ENCODE measurements around the gene ROBO1. TPM values are rescaled to one million over a fixed set of nuclear protein-coding genes. Genes with fewer than 3 reads are reported as not detected.

ROBO1 gene
- total RNA-seq, 1 donor from 2014 or later = 3.1 TPM

DNA sequence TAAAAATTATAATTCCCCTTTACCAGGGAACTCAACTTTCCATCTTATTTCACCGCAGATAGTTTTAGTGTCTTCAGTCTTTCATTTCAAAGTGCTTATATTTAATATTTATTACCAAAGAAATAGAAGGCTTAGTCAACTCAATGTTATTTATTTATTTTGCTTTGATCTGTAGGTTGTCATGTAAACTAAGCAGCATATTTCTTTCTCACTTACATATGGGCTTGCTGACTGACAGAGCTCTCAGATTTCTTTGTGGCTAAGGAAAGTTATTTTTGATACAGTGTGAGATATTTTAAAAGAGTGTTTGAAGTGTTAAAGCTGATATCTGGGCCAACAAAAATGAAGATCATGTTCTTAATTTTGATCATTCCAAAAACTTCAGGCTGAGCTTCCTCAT lies 331.4 kb downstream of the ROBO1 start:
- Mint-ChIP-seq H3K27me3 (no peaks in the 10 kb centered on the region), H3K4me1 (no peaks in the 10 kb centered on the region), H3K27ac (no peak overlapping the region), H3K9me3 (peaks cover 3% of the 10 kb centered on the region), H3K4me3 (no peak overlapping the region), H3K36me3 (ENCODE audit: low read depth) (no peaks in the 10 kb centered on the region)
- TF ChIP-seq, protein P1, sequence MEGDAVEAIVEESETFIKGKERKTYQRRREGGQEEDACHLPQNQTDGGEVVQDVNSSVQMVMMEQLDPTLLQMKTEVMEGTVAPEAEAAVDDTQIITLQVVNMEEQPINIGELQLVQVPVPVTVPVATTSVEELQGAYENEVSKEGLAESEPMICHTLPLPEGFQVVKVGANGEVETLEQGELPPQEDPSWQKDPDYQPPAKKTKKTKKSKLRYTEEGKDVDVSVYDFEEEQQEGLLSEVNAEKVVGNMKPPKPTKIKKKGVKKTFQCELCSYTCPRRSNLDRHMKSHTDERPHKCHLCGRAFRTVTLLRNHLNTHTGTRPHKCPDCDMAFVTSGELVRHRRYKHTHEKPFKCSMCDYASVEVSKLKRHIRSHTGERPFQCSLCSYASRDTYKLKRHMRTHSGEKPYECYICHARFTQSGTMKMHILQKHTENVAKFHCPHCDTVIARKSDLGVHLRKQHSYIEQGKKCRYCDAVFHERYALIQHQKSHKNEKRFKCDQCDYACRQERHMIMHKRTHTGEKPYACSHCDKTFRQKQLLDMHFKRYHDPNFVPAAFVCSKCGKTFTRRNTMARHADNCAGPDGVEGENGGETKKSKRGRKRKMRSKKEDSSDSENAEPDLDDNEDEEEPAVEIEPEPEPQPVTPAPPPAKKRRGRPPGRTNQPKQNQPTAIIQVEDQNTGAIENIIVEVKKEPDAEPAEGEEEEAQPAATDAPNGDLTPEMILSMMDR (IDR thresholded peaks at IDR 0.05) = no peak
- POLR2A ChIA-PET = no interaction called here
- DNase-seq = no peak
- intact Hi-C loops (cut with micrococcal nuclease) = no loop called here
- CTCF ChIA-PET = no interaction called here
- ATAC-seq (ENCODE audit: low read depth) = no peak

DNA sequence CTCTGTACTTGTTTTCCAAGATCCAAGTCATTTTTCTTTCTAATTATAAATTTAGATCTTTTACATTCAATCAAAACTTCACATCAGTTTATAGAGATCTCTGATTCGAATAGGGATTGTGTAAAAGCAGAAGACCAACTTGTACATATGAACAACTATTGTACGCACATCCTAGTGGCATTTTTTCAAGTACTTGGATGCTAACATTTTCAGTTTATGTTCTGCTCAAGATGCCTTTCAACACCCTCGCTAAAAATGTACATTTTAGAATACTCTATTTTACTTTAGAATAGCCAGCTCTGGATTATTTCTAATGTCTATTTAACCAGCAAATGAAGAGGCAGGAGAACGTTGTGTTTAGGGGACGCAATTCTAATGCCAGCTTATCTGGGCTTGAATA lies 340.7 kb downstream of the ROBO1 start:
- intact Hi-C loops (cut with micrococcal nuclease) = no loop called here
- POLR2A ChIA-PET = no interaction called here

DNA sequence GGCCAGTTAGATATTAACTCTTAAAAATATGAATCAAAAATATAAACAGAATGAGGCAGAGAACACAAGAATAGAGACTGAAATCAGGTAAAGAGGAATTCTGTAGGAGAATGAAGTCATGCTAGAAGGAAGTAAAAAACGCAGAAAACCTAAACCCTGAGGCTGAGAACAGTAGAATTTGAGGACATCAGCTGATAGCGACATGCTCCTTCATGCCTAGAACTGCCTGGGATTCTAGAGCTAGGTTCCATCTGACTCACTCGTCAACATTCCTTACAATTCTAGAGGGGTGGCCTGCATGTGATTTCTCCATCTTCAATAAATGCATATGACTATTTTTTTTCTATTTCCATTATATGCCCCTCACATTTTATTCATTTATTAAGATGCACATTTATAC lies 343.0 kb downstream of the ROBO1 start:
- Mint-ChIP-seq H3K4me1 (no peaks in the 10 kb centered on the region), H3K27me3 (no peaks in the 10 kb centered on the region), H3K4me3 (no peak overlapping the region), H3K9me3 (peaks cover 4% of the 10 kb centered on the region), H3K36me3 (ENCODE audit: low read depth) (no peaks in the 10 kb centered on the region), H3K27ac (no peak overlapping the region)
- ChIA-PET POLR2A (no interaction called here), CTCF (no interaction called here)
- no peak for DNase-seq
- intact Hi-C loops (cut with micrococcal nuclease) = no loop called here
- TF ChIP-seq, protein P1 (IDR thresholded peaks at IDR 0.05) = no peak
- no peak for ATAC-seq (ENCODE audit: low read depth)

More for the DNA sequence above, 340.7 kb downstream of the ROBO1 start:
- H3K4me1 Mint-ChIP-seq = no peaks in the 10 kb centered on the region
- no peak for ATAC-seq (ENCODE audit: low read depth)
- H3K36me3 Mint-ChIP-seq (ENCODE audit: low read depth) = no peaks in the 10 kb centered on the region
- H3K27me3 Mint-ChIP-seq = no peaks in the 10 kb centered on the region
- no peak for DNase-seq
- CTCF ChIA-PET = no interaction called here
- peaks cover 4% of the 10 kb centered on the region for H3K9me3 Mint-ChIP-seq
- no peak overlapping the region for H3K27ac Mint-ChIP-seq
- TF ChIP-seq, protein P1 (IDR thresholded peaks at IDR 0.05) = no peak
- no peak overlapping the region for H3K4me3 Mint-ChIP-seq

DNA sequence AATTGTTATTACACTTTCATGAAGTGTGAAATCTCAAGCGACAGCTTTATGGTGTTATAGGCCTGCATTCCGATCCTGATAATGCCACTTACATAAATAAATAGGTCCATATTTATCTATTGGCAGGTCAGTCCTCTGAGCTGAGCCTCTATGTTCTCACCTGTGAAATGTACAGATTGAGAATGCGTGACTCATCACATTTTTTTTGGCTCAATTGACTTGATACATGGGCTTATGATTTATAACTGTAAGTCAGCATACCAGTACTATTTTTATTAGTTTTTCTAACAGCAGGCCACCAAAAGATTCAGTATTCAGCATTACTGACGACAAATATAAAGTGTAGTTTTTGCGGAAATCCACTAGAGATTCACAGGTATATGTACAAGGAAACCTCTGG lies 344.4 kb downstream of the ROBO1 start:
- Mint-ChIP-seq H3K4me3 (no peak overlapping the region), H3K27me3 (no peaks in the 10 kb centered on the region), H3K4me1 (no peaks in the 10 kb centered on the region), H3K9me3 (peaks cover 6% of the 10 kb centered on the region), H3K36me3 (ENCODE audit: low read depth) (no peaks in the 10 kb centered on the region), H3K27ac (no peak overlapping the region)
- ATAC-seq (ENCODE audit: low read depth) (no peak), DNase-seq (no peak)
- ChIA-PET CTCF (no interaction called here), POLR2A (no interaction called here)
- intact Hi-C loops (cut with micrococcal nuclease) = no loop called here
- TF ChIP-seq, protein P1 (IDR thresholded peaks at IDR 0.05) = no peak

DNA sequence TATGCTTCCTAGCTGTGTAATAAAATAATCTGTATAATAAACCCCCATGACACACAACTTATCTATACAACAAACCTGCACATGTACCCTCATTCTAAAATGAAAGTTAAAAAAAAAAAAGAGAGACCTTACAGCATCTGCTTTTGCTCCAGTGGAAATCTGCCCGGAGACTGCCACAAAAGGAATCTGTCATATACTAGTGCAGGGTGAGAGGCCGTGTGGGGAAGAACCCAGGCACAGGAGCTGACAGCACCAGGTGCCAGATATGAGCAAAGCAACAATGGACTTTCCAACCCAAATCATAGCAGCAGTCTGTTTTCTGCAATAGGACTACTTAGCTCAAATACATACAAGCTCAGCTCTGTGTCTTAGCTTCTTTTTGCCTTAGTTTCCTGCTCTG lies 346.5 kb downstream of the ROBO1 start:
- CTCF ChIA-PET = no interaction called here

More for the DNA sequence above, 346.5 kb downstream of the ROBO1 start:
- Mint-ChIP-seq H3K4me1 (no peaks in the 10 kb centered on the region), H3K4me3 (no peak overlapping the region), H3K27me3 (no peaks in the 10 kb centered on the region), H3K36me3 (ENCODE audit: low read depth) (no peaks in the 10 kb centered on the region), H3K9me3 (peaks cover 8% of the 10 kb centered on the region), H3K27ac (no peak overlapping the region)
- no peak for DNase-seq
- intact Hi-C loops (cut with micrococcal nuclease) = no loop called here
- TF ChIP-seq, protein P1 (IDR thresholded peaks at IDR 0.05) = no peak
- ATAC-seq (ENCODE audit: low read depth) = no peak
- POLR2A ChIA-PET = no interaction called here

Measured in activated B cell treated with CpG ODN at 0.5 μM for 24 hours (primary cell).